GM10847 (cell line): Measurements from ENCODE around the gene CLEC3B.

Experiments
- POLR2A ChIP-seq: IDR thresholded peaks from 2 replicates; pipeline ENCODE4 v1.6.1; 2011; ENCODE audit not compliant: insufficient read length; ENCODE audit errors: extremely low read depth

CLEC3B gene

DNA sequence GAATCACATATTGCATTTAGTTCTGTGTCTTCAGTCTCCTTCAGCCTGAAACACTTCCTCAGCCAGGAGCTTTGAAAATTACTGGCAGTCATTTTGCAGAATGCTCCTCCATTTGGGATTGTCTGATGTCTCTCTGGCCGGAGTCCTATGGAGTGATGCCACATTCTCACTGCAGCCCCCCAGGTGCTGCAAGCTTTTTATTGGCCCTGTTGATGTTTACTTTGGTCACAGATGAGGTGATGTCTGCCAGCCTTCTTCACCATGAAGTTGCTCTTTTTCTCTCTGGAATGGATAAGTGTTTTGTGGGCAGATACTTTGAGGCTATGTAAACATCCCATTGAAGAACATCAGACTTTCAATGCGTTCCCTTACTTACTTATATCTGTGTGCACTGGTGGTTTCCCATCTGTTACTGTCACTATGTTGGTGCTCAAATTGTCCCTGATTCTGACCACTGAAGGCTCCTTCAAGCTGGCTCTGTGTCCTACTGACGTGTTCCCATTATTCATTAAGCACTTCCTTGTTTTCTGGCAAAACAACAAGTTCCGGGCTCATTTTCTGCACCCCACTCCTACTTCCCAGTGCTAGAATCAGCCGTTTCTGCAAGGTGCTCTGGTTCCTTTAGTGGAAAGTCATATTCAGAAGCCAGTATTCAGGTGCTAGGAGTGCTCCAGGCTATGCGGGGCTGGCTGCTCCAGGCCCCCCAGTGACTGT is 1.4 kb upstream of the CLEC3B start:
- no peak for TF ChIP-seq POLR2A

DNA sequence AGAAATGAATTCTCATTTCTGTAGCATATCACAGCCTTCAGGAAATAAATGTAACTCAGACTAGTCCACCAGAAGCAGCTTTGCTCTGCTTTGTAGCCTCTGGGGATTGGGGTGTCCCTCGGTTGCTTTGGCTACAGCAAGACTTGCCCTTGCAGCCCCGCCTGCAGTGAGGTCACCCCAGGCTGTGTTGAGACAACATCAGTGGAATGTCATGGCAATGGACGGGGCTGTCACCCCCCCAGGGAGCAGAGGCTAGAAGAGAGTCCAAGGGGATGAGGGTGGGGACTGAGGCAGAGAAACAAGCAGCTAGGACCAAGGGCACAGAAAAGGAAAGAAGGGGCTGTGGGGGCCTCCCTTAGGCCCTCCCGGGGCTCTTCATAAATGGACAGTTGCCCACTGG is 854 bp downstream of the CLEC3B start:
- TF ChIP-seq POLR2A = no peak

DNA sequence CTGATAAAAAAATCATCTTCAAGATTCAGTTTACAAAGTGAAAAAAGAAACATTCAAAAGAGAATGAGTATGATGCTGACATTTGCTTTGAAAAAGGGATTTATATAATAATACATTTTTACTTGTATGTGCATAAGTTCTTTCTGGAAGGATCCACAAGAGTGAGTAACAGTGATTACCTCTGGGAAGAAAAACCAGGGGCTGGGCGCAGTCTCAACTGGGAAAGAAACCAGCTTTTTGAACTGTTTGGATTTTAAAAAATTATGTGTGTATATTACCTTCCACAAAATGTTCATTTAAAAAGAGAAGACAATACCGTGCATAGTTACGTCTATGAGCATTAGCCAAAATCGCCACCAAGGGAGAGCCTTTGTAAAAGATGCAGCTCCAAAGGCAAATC is 1.3 kb downstream of the CLEC3B start:
- TF ChIP-seq POLR2A = no peak

DNA sequence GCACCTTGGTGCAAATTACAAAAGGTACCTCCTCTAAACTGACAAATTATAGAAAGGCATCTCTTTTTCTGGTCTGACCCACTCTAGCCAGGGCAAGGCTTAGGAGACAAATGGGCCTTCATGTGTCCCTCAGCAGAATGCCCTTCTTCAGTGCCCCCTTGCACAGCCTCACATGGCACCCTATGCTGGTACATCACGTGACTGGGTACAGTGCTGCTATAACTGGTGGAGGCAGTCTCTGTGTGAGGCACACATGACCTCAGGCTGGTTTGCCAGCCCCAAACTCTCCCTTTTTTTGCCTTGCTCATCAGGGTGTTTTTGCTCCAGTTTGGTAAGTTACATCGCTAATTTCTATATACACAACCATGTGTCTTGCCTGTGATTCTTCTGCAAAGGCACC is 3.1 kb downstream of the CLEC3B start:
- TF ChIP-seq POLR2A = no peak

DNA sequence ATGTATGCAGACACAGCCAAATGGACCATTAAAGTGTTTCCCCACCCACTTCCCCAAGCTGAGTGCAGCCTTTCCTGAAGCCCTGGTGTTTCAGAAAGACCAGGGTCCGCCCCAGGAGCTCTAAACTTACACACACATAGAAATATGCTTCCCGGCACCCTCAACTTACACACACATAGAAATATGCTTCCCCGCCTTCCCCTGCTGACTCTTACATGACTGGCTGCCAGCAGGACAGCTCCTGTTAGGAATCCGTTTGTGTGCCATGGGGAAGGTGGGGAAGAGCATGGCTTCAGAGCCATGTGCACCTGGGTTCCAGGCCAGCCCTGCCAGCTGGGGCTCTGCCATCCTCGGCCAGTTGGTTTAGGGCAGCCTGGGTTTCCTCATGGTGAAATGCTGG is 3.6 kb downstream of the CLEC3B start:
- TF ChIP-seq POLR2A = no peak

DNA sequence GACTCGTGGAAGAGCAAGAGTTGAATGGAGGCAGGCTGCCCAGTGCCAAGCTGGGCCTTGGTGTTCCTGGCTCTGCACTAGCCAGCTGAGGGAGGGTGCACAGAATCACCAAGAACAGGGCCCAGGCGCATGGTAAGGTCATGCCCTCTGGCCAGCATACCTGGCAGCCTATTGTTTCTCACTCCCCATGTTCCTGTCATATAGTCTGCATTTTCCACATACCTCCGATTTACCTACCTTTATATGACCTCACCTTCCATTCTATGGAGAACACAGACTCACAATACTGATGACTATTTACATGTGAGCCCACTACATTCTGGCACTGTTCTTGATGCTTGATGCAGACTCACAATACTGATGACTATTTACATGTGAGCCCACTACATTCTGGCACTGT is 5.4 kb downstream of the CLEC3B start:
- no peak for TF ChIP-seq POLR2A

DNA sequence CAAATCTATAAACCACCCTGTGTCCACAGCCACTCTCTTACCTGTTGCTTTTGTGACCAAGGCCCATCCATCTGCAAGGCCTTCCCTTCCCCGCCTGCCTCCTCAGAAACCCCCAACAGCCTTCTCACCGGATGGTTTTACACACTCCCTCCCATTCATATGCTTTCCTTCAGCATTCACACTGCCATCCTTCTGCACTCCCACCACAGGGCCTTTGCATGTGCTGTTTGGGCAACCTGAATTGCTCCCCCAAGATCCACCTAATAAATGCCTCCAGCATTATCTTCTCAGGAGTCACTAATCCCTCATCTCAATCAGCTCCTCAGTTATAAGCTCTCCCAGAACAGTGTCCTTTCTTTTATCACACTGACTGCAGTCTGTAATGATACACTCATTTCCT is 6.0 kb downstream of the CLEC3B start:
- no peak for TF ChIP-seq POLR2A

DNA sequence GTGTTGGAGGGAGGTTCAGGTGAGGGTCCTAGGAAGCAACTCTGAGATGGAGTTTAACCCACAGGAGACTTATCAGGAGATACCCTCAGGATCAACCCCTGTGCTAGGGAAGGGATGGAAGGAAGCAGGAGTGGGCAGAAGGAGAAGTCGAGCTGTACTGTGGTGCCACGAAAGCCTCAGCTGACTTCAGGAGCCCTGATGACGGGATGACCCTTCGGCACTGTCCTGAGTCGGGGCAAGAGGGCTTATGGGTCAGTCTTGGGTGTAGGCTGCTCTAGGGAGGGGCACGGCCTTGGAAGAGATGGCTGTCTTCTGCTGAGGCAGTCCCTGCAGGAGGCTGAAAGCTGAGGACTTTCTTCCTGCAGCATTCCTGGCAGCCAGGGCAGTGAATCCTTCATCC is 7.7 kb downstream of the CLEC3B start:
- TF ChIP-seq POLR2A = no peak

DNA sequence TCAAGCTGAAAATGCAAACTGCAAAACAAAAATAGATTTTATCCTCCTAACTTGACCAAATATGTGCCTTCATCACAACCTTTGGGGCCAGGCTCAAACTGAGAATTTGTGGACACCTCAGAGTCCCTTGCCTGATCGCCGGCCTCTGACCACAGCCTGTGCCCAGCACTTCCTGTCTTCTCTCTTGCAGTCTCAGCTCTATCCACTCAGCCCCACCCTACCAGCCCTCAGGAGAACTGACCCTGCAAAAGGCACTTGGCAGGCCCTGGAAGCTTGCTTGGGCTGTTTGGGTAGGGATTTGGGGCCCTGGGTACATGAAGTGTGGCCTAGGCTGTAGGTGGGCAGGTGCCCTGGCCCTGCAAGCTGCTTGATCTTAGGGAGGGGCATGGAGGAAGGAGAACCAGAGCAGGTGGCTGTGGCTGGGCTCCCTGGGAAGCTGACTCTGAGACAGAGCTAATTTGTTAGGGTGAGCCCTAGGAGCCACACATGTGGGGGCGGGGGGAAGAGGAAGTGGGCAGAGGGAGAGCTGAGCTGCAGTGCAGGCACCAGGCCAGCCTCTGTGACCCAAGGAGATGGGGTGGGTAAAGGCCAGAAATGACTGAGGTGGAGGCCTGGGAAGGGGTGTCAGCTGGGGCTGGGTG is 8.6 kb downstream of the CLEC3B start:
- TF ChIP-seq POLR2A = no peak

DNA sequence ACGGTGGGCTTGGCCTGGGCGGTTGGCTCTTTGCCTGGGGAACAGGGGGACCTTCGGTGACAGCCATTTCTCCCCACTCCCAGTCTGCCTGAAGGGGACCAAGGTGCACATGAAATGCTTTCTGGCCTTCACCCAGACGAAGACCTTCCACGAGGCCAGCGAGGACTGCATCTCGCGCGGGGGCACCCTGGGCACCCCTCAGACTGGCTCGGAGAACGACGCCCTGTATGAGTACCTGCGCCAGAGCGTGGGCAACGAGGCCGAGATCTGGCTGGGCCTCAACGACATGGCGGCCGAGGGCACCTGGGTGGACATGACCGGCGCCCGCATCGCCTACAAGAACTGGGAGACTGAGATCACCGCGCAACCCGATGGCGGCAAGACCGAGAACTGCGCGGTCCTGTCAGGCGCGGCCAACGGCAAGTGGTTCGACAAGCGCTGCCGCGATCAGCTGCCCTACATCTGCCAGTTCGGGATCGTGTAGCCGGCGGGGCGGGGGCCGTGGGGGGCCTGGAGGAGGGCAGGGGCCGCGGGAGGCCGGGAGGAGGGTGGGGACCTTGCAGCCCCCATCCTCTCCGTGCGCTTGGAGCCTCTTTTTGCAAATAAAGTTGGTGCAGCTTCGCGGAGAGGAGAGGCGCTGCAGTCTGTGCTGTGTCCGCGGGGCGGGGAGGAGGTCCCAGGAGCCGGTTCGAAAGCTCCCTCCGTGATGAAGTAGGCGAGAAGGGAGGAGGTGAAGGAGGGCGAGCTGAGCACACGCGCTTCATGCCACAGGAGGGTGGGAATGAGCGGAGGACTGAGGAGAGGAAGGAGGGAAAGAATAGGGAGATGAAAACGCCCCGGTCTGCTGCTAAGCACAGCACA is 9.6 kb downstream of the CLEC3B start:
- TF ChIP-seq POLR2A = no peak

DNA sequence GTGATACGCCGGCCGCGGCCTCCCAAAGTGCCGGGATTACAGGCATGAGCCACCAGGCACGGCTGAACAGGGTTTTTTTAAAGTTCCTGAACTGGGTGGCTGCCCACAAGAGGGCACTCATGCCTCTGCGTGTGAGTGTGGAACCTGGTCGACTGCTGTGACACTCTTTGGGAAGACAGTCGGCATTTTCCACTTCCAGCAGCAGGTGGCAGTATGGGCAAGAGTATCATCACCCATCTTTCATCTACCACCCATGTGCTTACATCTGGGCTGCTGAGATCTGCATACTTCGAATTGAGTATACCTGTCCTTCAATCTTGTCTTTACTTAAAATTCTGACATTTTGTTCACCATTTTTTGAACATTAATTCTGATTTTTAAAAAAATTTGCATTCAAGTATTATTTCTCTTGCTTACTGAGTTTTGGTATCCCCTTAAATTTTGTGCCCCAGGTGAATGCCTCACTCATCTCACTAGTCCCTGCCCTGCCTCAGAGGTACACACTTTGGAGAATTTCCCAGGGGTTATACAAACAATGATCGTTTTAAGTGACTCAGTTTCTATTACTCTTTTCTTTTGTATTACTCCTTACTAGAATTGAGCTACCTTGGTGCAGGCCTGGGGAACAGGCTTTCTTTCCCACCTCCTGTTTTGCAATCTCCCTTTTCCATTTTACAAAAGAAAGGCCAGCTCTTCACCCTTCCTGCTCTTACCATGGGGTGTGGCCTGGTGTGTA is 11.8 kb downstream of the CLEC3B start:
- no peak for TF ChIP-seq POLR2A

DNA sequence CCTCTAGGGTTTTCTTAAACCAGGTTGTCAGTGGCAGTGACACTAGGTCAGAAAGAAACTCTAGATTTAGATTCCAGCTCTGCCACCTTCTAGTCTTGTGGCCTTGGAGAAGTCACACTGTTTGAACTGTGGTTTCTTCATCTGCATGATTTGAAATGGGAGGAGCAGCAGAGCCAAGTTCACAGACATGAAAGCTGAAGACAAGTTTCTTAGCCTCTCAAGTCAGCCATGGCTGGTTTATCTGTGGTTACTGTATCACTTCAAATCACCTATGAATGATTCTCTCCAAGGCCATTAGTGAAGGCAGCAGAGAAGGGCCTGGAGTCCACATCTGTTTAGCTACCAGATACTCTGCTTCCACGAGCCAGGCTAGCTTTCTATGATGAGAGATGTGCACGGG is 15.6 kb downstream of the CLEC3B start:
- no peak for TF ChIP-seq POLR2A

DNA sequence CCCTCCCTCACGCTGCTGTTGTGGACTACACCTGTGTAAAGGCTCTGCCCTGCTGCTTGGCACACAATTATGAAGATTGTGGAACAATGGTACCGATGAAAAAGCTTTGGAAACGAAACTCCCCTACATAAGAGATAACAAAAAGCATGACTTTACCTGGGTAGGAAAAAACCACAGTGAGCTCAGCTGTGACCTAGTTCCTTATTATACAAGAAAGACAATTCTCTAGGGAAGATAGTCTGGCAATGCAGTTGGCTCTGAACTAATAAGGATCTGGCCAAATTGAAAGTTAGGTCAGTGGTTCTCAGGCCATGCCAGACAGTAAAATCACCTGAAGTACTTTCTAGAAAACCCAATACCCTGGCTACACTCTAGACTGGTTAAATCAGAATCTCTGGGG is 16.1 kb downstream of the CLEC3B start:
- no peak for TF ChIP-seq POLR2A

DNA sequence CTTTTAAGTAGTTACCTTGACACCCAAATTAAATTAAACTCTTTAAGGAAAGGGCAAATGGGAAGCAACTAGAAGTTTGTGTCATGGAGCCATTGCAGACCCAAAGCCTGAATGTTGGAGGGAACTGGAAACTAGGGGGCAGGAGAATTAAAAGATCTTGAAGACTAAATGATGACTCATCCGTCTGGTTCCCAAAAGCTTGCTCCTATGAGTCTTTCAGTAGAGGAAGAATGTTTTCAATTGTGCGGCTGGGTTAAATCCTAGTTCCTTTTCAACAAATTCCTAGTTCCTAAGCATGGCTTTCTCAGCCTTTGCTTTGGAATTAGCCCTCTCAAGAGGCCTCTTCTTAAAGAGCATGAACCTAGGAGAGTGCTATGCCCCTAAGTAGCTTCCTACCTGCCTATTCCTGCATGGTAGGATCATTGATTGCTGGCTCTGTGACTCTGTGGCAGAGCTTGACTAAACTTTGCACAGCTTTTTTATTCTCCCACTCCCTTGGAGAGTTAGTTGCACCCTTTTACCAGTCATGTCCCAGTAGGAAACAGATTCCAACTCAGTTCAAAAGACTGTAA is 17.7 kb downstream of the CLEC3B start:
- TF ChIP-seq POLR2A = no peak

DNA sequence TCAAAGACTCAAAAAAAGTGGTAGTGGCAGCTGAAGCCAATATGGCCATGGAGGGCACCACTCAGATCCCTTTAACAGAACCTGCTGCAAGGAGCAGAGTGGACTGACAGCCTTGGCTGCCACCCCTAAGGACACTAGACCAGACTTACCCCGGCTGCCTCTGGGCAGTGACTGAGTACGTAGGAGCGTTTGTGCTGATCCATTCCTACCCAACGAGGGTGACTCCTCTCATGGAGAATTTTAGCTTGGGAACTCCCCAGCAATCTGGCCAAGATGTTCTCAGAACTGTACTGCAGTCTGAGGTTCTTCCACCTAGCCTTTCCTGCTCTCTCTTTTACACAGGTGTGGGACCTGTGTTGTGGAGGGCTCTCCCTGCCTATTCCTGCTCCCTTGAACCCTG is 22.1 kb downstream of the CLEC3B start:
- TF ChIP-seq POLR2A = no peak

DNA sequence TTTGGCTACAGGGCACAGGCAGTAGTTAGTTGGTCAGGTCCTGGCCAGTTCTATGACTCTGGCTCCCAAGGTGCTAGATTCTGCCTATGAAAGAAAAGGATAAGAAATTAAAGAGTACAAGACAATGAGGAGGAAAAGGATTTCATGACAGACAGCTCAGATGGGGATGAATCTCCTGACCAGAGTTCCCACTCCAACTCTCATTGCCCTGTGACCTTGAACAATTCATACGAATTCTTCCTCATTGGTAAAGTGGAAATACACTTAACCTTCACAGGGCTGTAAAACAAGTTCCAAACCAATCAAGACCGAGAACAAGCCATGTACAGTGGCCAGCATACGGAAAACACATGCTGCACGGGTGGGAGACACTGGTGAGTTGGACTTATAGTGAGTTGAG is 23.7 kb downstream of the CLEC3B start:
- TF ChIP-seq POLR2A = no peak

DNA sequence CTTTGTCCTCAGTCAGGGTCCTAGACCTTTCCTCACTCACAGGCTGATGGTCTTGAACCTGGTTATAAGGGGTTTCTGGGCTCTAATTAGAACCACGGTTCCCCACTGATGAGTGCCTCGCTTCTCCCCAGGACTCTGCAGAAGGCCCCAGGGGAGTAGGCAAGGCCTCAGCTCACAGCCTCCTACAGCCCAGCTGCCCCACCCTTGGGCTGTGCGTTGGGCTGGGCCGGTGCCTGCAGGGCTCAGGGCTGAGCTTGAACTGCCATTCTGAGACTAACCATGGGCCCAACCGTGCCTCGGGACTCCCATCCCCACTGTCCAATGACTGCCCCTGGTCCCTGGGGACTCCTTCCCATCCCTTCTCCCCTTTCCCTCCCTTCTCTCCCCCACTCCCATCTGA is 25.6 kb downstream of the CLEC3B start:
- no peak for TF ChIP-seq POLR2A
